A549 (cell line): ENCODE data around the gene SLC12A2. TPM values are rescaled to one million over a fixed set of nuclear protein-coding genes. Genes with fewer than 3 reads are reported as not detected.
A peak's percentile ranks its signal among the peaks of the same experiment; 100 is the strongest.

Source experiments
- ATAC-seq, 2 experiments: fragments of 200-7000 bp in 1 of 2; fragments of >200 bp in 1 of 2; cut with Nextera tagmentation in 1 of 2; cut with Tn5 transposase in 1 of 2; 3 replicates each; pipeline versions ENCODE4 v1.8.0 to v1.9.1; 2018 to 2020; ENCODE audit warnings: mild to moderate bottlenecking in 1 of 2, moderate library complexity in 1 of 2
- CTCF ChIA-PET: fragments of 300-600 bp; sonication (Branson Sonifier 250); formaldehyde crosslinking; extraction: SDS; loops from one replicate; lab custom pipeline; 2021; ENCODE audit warnings: antibody characterized with exemption, inconsistent platforms; lab: Yijun Ruan, JAX
- POLR2A ChIA-PET: fragments of 350-600 bp; formaldehyde crosslinking; extraction: SDS; loops from one replicate; lab custom pipeline; 2021; ENCODE audit warnings: antibody characterized with exemption, inconsistent platforms; lab: Yijun Ruan, JAX
- DNase-seq, 2 experiments: peaks; one replicate each; pipeline versions ENCODE4 v3.0.0 to v3.0.0-alpha.2; 2011 to 2016; ENCODE audit warnings: low read depth in 1 of 2, low spot score in 1 of 2
- FAIRE-seq: peaks from 2 replicates; lab custom pipeline; 2011; peaks lifted over from hg19 to GRCh38; lab: Jason Lieb, UNC
- H3K27ac ChIP-seq, 2 experiments: fragments of >200 bp; sonication (Bioruptor Twin); formaldehyde crosslinking; 3 replicates each; pipeline ENCODE4 v1.5.1; 2016 to 2017
- H3K4me1 ChIP-seq: fragments of >200 bp; sonication (Bioruptor Twin); formaldehyde crosslinking; 3 replicates; pipeline ENCODE4 v1.6.1; 2016
- H3K4me2 ChIP-seq: fragments of >200 bp; sonication (Bioruptor Twin); formaldehyde crosslinking; 3 replicates; pipeline ENCODE4 v1.6.1; 2016
- H3K4me3 ChIP-seq: fragments of >200 bp; sonication (Bioruptor Twin); formaldehyde crosslinking; 3 replicates; pipeline ENCODE4 v1.5.1; 2016
- H3K9me3 ChIP-seq: fragments of >200 bp; sonication (Bioruptor Twin); formaldehyde crosslinking; 3 replicates; pipeline ENCODE4 v1.6.1; 2016
- BCL3 ChIP-seq: fragments of >200 bp; sonication (Bioruptor Twin); formaldehyde crosslinking; IDR thresholded peaks from 3 replicates; pipeline ENCODE4 v1.6.1; 2016
- CEBPB ChIP-seq, 2 experiments: fragments of >200 bp in 1 of 2; sonication (Bioruptor Twin) in 1 of 2; formaldehyde crosslinking in 1 of 2; IDR thresholded peaks; 2 replicates each; pipeline ENCODE4 v1.6.1; 2012 to 2016
- EHF ChIP-seq: fragments of 250-450 bp; sonication (Bioruptor Pico); IDR thresholded peaks from 2 replicates; pipeline ENCODE4 v1.5.0; 2020; ENCODE audit warnings: mild to moderate bottlenecking
- ESRRA ChIP-seq: fragments of 150-350 bp; IDR thresholded peaks from 2 replicates; pipeline ENCODE4 v1.6.1; 2014; ENCODE audit warnings: mild to moderate bottlenecking, low read length, borderline replicate concordance
- FOXS1 ChIP-seq: fragments of 250-450 bp; sonication (Bioruptor Pico); IDR thresholded peaks from 2 replicates; pipeline ENCODE4 v1.5.0; 2020; ENCODE audit warnings: mild to moderate bottlenecking, moderate library complexity
- HDAC2 ChIP-seq: fragments of 200-600 bp; sonication (generic); IDR thresholded peaks from 2 replicates; pipeline ENCODE4 v1.6.1; 2016
- HES2 ChIP-seq: fragments of >200 bp; sonication (Bioruptor Twin); formaldehyde crosslinking; IDR thresholded peaks from 2 replicates; pipeline ENCODE4 v1.6.1; 2016
- HMGXB4 ChIP-seq: fragments of 250-450 bp; sonication (Bioruptor Pico); IDR thresholded peaks from 2 replicates; pipeline ENCODE4 v1.5.0; 2021; ENCODE audit warnings: mild to moderate bottlenecking, moderate library complexity, borderline replicate concordance
- HOXA7 ChIP-seq: fragments of 250-450 bp; sonication (Bioruptor Pico); IDR thresholded peaks from 2 replicates; pipeline ENCODE4 v1.5.0; 2020; ENCODE audit warnings: mild to moderate bottlenecking, moderate library complexity
- HOXB13 ChIP-seq: fragments of 250-450 bp; sonication (Bioruptor Pico); IDR thresholded peaks from 2 replicates; pipeline ENCODE4 v1.5.0; 2020; ENCODE audit warnings: low read depth, mild to moderate bottlenecking, moderate library complexity
- KDM1A ChIP-seq: fragments of 200-600 bp; sonication (generic); IDR thresholded peaks from 2 replicates; pipeline ENCODE4 v1.6.1; 2016; ENCODE audit warnings: low read depth, mild to moderate bottlenecking
- MAX ChIP-seq: IDR thresholded peaks from 2 replicates; pipeline ENCODE4 v1.6.1; 2012
- NR3C1 ChIP-seq: fragments of >200 bp; sonication (Bioruptor Twin); formaldehyde crosslinking; IDR thresholded peaks from 3 replicates; pipeline ENCODE4 v1.6.1; 2017
- PBX3 ChIP-seq: IDR thresholded peaks from 2 replicates; pipeline ENCODE4 v1.6.1; 2012
- POLR2AphosphoS2 ChIP-seq: conservative IDR thresholded peaks from 2 replicates; pipeline ENCODE4 v1.6.1; 2012; ENCODE audit warnings: low read length, improper control_type of control experiment, inconsistent platforms
- RAD21 ChIP-seq, 2 experiments: fragments of >200 bp in 1 of 2; sonication (Bioruptor Twin) in 1 of 2; formaldehyde crosslinking in 1 of 2; IDR thresholded peaks in 1 of 2; conservative IDR thresholded peaks in 1 of 2; 2 replicates in 1 of 2; 3 replicates in 1 of 2; pipeline ENCODE4 v1.6.1; 2012 to 2018; ENCODE audit warnings: inconsistent platforms in 1 of 2
- RARB ChIP-seq: fragments of 250-450 bp; sonication (Bioruptor Pico); IDR thresholded peaks from 2 replicates; pipeline ENCODE4 v1.8.0; 2021; ENCODE audit warnings: mild to moderate bottlenecking, moderate library complexity
- RFX5 ChIP-seq: fragments of 450-650 bp; IDR thresholded peaks from 2 replicates; pipeline ENCODE4 v1.7.1; 2014; ENCODE audit warnings: antibody characterized with exemption, mild to moderate bottlenecking, moderate library complexity
- SMC3 ChIP-seq: fragments of >200 bp; sonication (Bioruptor Twin); formaldehyde crosslinking; IDR thresholded peaks from 3 replicates; pipeline ENCODE4 v1.6.1; 2018; ENCODE audit warnings: inconsistent platforms
- TP53 ChIP-seq: fragments of 250-450 bp; sonication (Bioruptor Pico); IDR thresholded peaks from 2 replicates; pipeline ENCODE4 v1.5.0; 2021; ENCODE audit warnings: mild to moderate bottlenecking, moderate library complexity
- USF2 ChIP-seq: fragments of 450-650 bp; IDR thresholded peaks from 2 replicates; pipeline ENCODE4 v1.6.1; 2014; ENCODE audit warnings: antibody characterized with exemption
- ZC3H11A ChIP-seq: fragments of 450-650 bp; IDR thresholded peaks from 2 replicates; pipeline ENCODE4 v1.6.1; 2014; ENCODE audit warnings: antibody characterized with exemption, mild to moderate bottlenecking
- ZFP36 ChIP-seq: fragments of 450-650 bp; IDR thresholded peaks from 2 replicates; pipeline ENCODE4 v1.6.1; 2014; ENCODE audit warnings: borderline replicate concordance; ENCODE audit not compliant: partially characterized antibody
- ZNF302 ChIP-seq: fragments of 250-450 bp; sonication (Bioruptor Pico); IDR thresholded peaks from 2 replicates; pipeline ENCODE4 v1.9.0; 2021; ENCODE audit warnings: inconsistent platforms, mild to moderate bottlenecking, moderate library complexity
- WGBS: methylation state at CpG from one replicate; pipeline ENCODE4 v1.1.6; 2017; ENCODE audit errors: missing lambda C conversion rate; 5-methylcytosine and 5-hydroxymethylcytosine counted together
- polyA plus RNA-seq, 4 experiments: library from polyadenylated mRNA; depleted of rRNA in 3 of 4; stranded (reverse); fragments of >200 nt; fragmentation: RNase III in 1 of 4; extraction: RNeasy Plus Mini Kit Qiagen cat#74134 plus additional on column Dnase treatment in 1 of 4; gene quantifications; 2 replicates in 3 of 4; 3 replicates in 1 of 4; pipeline ENCODE4 v1.2.3, GENCODE V29; 2011 to 2017

SLC12A2 gene
- polyA plus RNA-seq, 2 of the 4 experiments (the other 2 are of a cell fraction), result 17.1 to 99.9 TPM

GRCh38 chr5:128202320-128202719, 118.8 kb downstream of the SLC12A2 start:
- ChIA-PET CTCF (interaction anchor here (0.8 to 3.4 kb wide), 28 partner anchors 13 to 640 kb away, joined by 3 to 25 read pairs (median 4); no protein-coding TSS in a partner anchor), POLR2A (no interaction called here)
- DNase-seq (no peak), FAIRE-seq (no peak), ATAC-seq (no peak)
- peaks cover 24% of the 10 kb centered on the region for H3K4me1 ChIP-seq
- no peaks in the 10 kb centered on the region for H3K9me3 ChIP-seq
- no peak overlapping the region for H3K4me2 ChIP-seq
- TF ChIP-seq CEBPB (IDR thresholded peaks at IDR 0.05) (peak; percentile 26 to 77; a peak in 2 of 4 replicates), ZFP36 (no peak), BCL3 (no peak), ZC3H11A (no peak), EHF (CRISPR knock-in tag) (no peak), HMGXB4 (CRISPR knock-in tag) (no peak), RAD21 (conservative IDR thresholded peaks at IDR 0.05 in 1 of 2, IDR thresholded peaks at IDR 0.05 in 1 of 2) (no peak), HOXB13 (CRISPR knock-in tag) (no peak)
- H3K27ac ChIP-seq, result no peak overlapping the region
- no peak overlapping the region for H3K4me3 ChIP-seq
- 65% methylated on average over 4 of the region's 4 CpGs for WGBS

GRCh38 chr5:128208436-128208835, 124.9 kb downstream of the SLC12A2 start:
- no peak overlapping the region for H3K4me2 ChIP-seq
- FAIRE-seq (no peak), ATAC-seq (peak in 1 of 2 experiments; percentile 28; a peak in 1 of 6 replicates), DNase-seq (no peak)
- no peak overlapping the region for H3K4me3 ChIP-seq
- H3K27ac ChIP-seq, result no peak overlapping the region
- TF ChIP-seq HOXA7 (CRISPR knock-in tag), result no peak
- TF ChIP-seq PBX3, result no peak
- no peak for TF ChIP-seq ZFP36
- TF ChIP-seq HES2, result no peak
- TF ChIP-seq TP53 (CRISPR knock-in tag), result no peak
- TF ChIP-seq MAX, result no peak
- no peak for TF ChIP-seq RFX5
- TF ChIP-seq ZNF302, result no peak
- no peak for TF ChIP-seq RARB (CRISPR knock-in tag)
- TF ChIP-seq USF2, result no peak
- no peak for TF ChIP-seq POLR2AphosphoS2
- no peak for TF ChIP-seq HDAC2
- TF ChIP-seq KDM1A, result no peak
- no peak for TF ChIP-seq HMGXB4 (CRISPR knock-in tag)
- TF ChIP-seq FOXS1 (CRISPR knock-in tag), result no peak
- no peak for TF ChIP-seq ESRRA
- no peak for TF ChIP-seq SMC3
- TF ChIP-seq NR3C1, result no peak
- ChIA-PET CTCF (interaction anchor here (0.9 to 1.2 kb wide), 2 partner anchors 466 to 644 kb away, joined by 3 to 4 read pairs; no protein-coding TSS in a partner anchor), POLR2A (no interaction called here)
- H3K9me3 ChIP-seq, result no peaks in the 10 kb centered on the region
- H3K4me1 ChIP-seq, result no peaks in the 10 kb centered on the region
